ENCODE measurements around the gene TECR. TPM values are rescaled to one million over a fixed set of nuclear protein-coding genes. Genes with fewer than 3 reads are reported as not detected.

Gene TECR
- total and polyA plus RNA-seq, 2 of the 4 experiments (the other 2 are of a cell fraction), result 46.2 to 81.2 TPM

DNA sequence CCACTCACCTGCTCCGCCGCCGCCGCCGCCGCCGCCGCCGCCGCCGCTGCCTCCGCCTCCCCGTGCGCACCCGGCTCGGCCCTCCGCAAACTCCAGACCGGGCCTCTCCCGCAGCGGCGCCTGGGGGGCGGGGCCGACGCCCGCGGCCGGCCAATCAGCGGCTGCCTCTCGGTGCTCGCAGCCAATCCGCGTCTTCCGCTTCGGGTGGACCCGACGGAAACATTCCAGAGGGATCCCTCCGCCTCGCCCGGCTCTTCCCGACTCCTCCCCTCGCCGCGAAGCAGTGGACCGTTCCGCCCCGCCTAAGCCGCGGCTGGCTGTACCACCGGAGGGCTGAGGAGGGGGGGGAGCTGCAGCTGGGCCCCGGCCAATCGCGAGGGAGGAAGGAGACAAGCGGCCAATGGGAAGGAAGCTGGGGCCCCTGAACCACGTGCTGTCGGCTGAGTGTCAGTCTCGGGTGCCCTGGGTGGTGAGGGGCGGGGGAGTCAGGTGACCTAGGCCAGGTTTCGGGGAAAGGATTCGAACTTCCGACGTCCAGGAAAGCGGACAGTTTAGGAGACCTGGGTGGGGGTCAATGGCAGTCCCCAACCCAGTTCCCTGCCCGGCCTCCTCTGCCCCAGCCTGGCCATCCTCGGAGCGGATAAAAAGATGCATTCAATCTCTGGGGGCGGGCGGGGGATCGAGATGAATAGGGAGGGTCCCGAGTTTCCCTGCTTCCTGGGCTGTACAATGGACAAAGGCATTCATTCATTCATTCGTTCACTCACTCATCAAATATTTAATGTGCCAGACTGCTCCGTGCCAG is 33.2 kb upstream of the TECR start, which contains the start of gene GIPC1 (continued):
- TF ChIP-seq, protein P1, sequence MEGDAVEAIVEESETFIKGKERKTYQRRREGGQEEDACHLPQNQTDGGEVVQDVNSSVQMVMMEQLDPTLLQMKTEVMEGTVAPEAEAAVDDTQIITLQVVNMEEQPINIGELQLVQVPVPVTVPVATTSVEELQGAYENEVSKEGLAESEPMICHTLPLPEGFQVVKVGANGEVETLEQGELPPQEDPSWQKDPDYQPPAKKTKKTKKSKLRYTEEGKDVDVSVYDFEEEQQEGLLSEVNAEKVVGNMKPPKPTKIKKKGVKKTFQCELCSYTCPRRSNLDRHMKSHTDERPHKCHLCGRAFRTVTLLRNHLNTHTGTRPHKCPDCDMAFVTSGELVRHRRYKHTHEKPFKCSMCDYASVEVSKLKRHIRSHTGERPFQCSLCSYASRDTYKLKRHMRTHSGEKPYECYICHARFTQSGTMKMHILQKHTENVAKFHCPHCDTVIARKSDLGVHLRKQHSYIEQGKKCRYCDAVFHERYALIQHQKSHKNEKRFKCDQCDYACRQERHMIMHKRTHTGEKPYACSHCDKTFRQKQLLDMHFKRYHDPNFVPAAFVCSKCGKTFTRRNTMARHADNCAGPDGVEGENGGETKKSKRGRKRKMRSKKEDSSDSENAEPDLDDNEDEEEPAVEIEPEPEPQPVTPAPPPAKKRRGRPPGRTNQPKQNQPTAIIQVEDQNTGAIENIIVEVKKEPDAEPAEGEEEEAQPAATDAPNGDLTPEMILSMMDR (conservative IDR thresholded peaks at IDR 0.05; ENCODE audit: low read depth, low read length), result no peak
- TF ChIP-seq FOS (IDR thresholded peaks at IDR 0.05; ENCODE audit: low read depth, low read length), result peak; percentile 40; the same call in 1 of the 2 replicates

All from IMR-90 (cell line).